ENCODE measurements around the gene MDM2.

DNA sequence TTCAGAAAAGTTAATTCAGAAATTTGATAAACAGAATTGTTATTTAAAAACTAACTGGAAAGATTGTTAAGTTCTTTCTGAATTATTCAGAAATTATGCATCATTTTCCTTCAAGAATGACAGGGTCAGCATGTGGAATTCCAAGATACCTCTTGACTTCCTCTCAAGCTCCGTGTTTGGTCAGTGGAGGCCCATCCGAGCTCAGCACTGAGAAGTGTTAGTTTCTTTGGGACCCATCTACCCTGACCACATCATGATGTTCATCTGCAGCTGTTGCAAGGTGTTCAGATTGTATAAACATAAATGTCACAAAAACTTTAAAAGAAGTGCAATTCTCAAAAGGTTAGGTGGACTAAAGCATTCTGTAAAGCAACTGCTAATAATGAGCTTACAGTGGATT is 33.7 kb downstream of the MDM2 start:
- TF ChIP-seq CTCF (IDR thresholded peaks at IDR 0.05) (no peak), USF2 (CRISPR knock-in tag; IDR thresholded peaks at IDR 0.05) (no peak)
